Heart right ventricle (tissue), 16 donors: ENCODE data around the gene KNSTRN. TPM values are rescaled to one million over a fixed set of nuclear protein-coding genes. Genes with fewer than 3 reads are reported as not detected.

Source experiments
- ATAC-seq, 8 donors: fragments of 200-7000 bp; cut with Tn5 transposase; one replicate each; pipeline ENCODE4 v1.9.1; 2020; ENCODE audit warnings: mild to moderate bottlenecking in 8 of 8, moderate library complexity in 8 of 8, moderate number of reproducible peaks in 1 of 8
- DNase-seq, 2 donors: peaks; one replicate each; pipeline ENCODE4 v3.0.0-alpha.2; 2020
- H3K27ac ChIP-seq, 10 donors: fragments of 200-600 bp; sonication (generic) in 2 of 10; one replicate each; pipeline versions ENCODE4 v1.5.0 to v1.8.0; 2020 to 2022; ENCODE audit warnings: mild to moderate bottlenecking in 3 of 10
- H3K27me3 ChIP-seq, 7 donors: fragments of 200-600 bp; one replicate each; pipeline ENCODE4 v1.8.0; 2021 to 2022; ENCODE audit warnings: mild to moderate bottlenecking in 2 of 7
- H3K36me3 ChIP-seq, 9 donors: fragments of 200-600 bp; sonication (generic) in 1 of 9; one replicate each; pipeline versions ENCODE4 v1.5.0 to v1.8.0; 2020 to 2022; ENCODE audit warnings: mild to moderate bottlenecking in 2 of 9
- H3K4me1 ChIP-seq, 9 donors: fragments of 200-600 bp; sonication (generic) in 1 of 9; one replicate each; pipeline versions ENCODE4 v1.5.0 to v1.8.0; 2020 to 2022; ENCODE audit warnings: mild to moderate bottlenecking in 4 of 9
- H3K4me3 ChIP-seq, 10 donors: fragments of 200-600 bp; sonication (generic) in 2 of 10; one replicate each; pipeline versions ENCODE4 v1.5.0 to v1.8.0; 2020 to 2022; ENCODE audit warnings: mild to moderate bottlenecking in 7 of 10, moderate library complexity in 2 of 10
- H3K9me3 ChIP-seq, 11 donors: fragments of 200-600 bp in 10 of 11; sonication (generic) in 2 of 11; one replicate each; pipeline versions ENCODE4 v1.5.0 to v1.8.0; 2013 to 2022; ENCODE audit warnings: mild to moderate bottlenecking in 2 of 11, control low read depth in 1 of 11, moderate library complexity in 1 of 11
- CTCF ChIP-seq, 9 donors: fragments of 200-600 bp; sonication (generic) in 2 of 9; IDR thresholded peaks; one replicate each; pipeline versions ENCODE4 v1.5.0 to v1.8.0; 2021 to 2022; ENCODE audit warnings: antibody characterized with exemption in 9 of 9, mild to moderate bottlenecking in 5 of 9, moderate library complexity in 1 of 9
- WGBS, 2 donors: extraction: QIAGEN DNeasy Blood & Tissue Kit; methylation state at CpG; one replicate each; pipeline ENCODE4 v1.1.7; 2013; ENCODE audit warnings: inconsistent platforms in 1 of 2; 5-methylcytosine and 5-hydroxymethylcytosine counted together
- intact Hi-C, 10 donors: fragments of 100-400 bp; cut with DNase I; formaldehyde crosslinking; loops; one replicate each; pipeline versions ENCODE4 v1.11.1 to v1.14.2; 2022
- polyA plus RNA-seq, 2 donors: library from polyadenylated mRNA; stranded (reverse); fragments of 200-250 nt; gene quantifications; one replicate each; pipeline ENCODE4 v1.2.3, GENCODE V29; 2013
- total RNA-seq, 10 donors: library from RNA; stranded (reverse); fragmentation: NEBNext Ultra II Directional in 3 of 10; extraction: Animal tissue kit (Norgen Biotek cat#: 25700) in 3 of 10; gene quantifications; one replicate each; pipeline versions ENCODE4 v1.2.1 to v1.2.4, GENCODE V29; 2021 to 2023
- donor health status: Arrhythmogenic right ventricular cardiomyopathy.
- donor health status: ischemic (EF 13 %, LVEDD 7.1; RV severe dilation, severe dysfunction).
- donor health status: healthy with polysubstance abuse.
- donor health status: DM: no; HTN: yes; CAD: no.
- donor health status: DM: no; HTN: no; CAD: no.
- donor health status: ischemic (EF 25% LVEDD 6.9; RV normal size, moderate dysfunction).
- donor health status: ischemic (EF 25% LVEDD 5.7; RV mildly dilated, moderate dysfunction).
- donor health status: healthy.
- donor health status: DM: yes; HTN: yes; CAD: no.
- donor health status: Ischemic cardiomyopathy.
- donor health status: ischemic (EF 35%, LVEDD 5.7; RV mildly dilated, moderate dysfunction).
- donor health status: nonischemic (EF 11% LVEDD 7.7; RV severe dilation, severe dysfunction).
- donor health status: DM: yes; HTN: yes; CAD: no.
- donor health status: PGD.
- donor health status: ischemic (EF 29% LVEDD 5.4; RV normal size, mild dysfunction).
- donor health status: nonischemic (EF 23%, LVEDD 6.1; RV moderate dilation, normal function).

The KNSTRN gene
- total and polyA plus RNA-seq, 12 donors: 5.3 to 16.0 (median 8.3) TPM

GRCh38 chr15:40346579-40347558 lies 35.7 kb upstream of the KNSTRN start:
- no peak for TF ChIP-seq CTCF (IDR thresholded peaks at IDR 0.05)
- Histone ChIP-seq H3K36me3 (no peaks in the 10 kb centered on the region), H3K9me3 (no peaks in the 10 kb centered on the region), H3K4me3 (no peak overlapping the region), H3K27me3 (no peaks in the 10 kb centered on the region), H3K4me1 (peaks cover 3 to 42% (median 28%) of the 10 kb centered on the region in 9 donors), H3K27ac (no peak overlapping the region)
- no peak for ATAC-seq
- DNase-seq: no peak
- WGBS, 2 donors: 85 to 87% methylated on average over 15 of the region's 15 CpGs
- intact Hi-C loops: loop anchor here in 1 of 10 donors (5.0 kb wide), 1 partner anchor 75 kb away; no protein-coding TSS in a partner anchor

GRCh38 chr15:40347559-40348473 lies 34.7 kb upstream of the KNSTRN start:
- Histone ChIP-seq H3K36me3 (no peaks in the 10 kb centered on the region), H3K4me3 (no peak overlapping the region), H3K4me1 (peaks cover 3 to 32% (median 20%) of the 10 kb centered on the region in 9 donors), H3K9me3 (no peaks in the 10 kb centered on the region), H3K27ac (no peak overlapping the region), H3K27me3 (no peaks in the 10 kb centered on the region)
- DNase-seq: no peak
- ATAC-seq: no peak
- intact Hi-C loops: loop anchor here in 1 of 10 donors (5.0 kb wide), 1 partner anchor 74 kb away; no protein-coding TSS in a partner anchor
- 87 to 92% methylated on average over 11 of the region's 11 CpGs for WGBS, 2 donors
- no peak for TF ChIP-seq CTCF (IDR thresholded peaks at IDR 0.05)

- Histone ChIP-seq H3K36me3 (no peaks in the 10 kb centered on the region), H3K4me3 (no peak overlapping the region), H3K9me3 (no peaks in the 10 kb centered on the region), H3K4me1 (peaks cover 3 to 26% (median 15%) of the 10 kb centered on the region in 9 donors), H3K27ac (no peak overlapping the region), H3K27me3 (no peaks in the 10 kb centered on the region)
- 77 to 78% methylated on average over 5 of the region's 5 CpGs for WGBS, 2 donors
- TF ChIP-seq CTCF (IDR thresholded peaks at IDR 0.05): no peak
- ATAC-seq (peak in 4 of 8 donors; percentile 29 to 48 (median 32)), DNase-seq (no peak)
- intact Hi-C loops: loop anchor here in 1 of 10 donors (5.0 kb wide), 1 partner anchor 74 kb away; no protein-coding TSS in a partner anchor
Observed at GRCh38 chr15:40348474-40348870, 34.0 kb upstream of the KNSTRN start.

GRCh38 chr15:40349163-40349562 lies 33.4 kb upstream of the KNSTRN start:
- intact Hi-C loops: loop anchor here in 1 of 10 donors (5.0 kb wide), 1 partner anchor 73 kb away; no protein-coding TSS in a partner anchor
- H3K9me3 ChIP-seq: no peaks in the 10 kb centered on the region
- TF ChIP-seq CTCF (IDR thresholded peaks at IDR 0.05): no peak
- H3K36me3 ChIP-seq: no peaks in the 10 kb centered on the region
- 91 to 96% methylated on average over 5 of the region's 5 CpGs for WGBS, 2 donors
- no peaks in the 10 kb centered on the region for H3K27me3 ChIP-seq
- H3K4me3 ChIP-seq: no peak overlapping the region
- ATAC-seq: no peak
- peaks cover 3 to 25% (median 11%) of the 10 kb centered on the region in 9 donors for H3K4me1 ChIP-seq
- no peak overlapping the region for H3K27ac ChIP-seq
- no peak for DNase-seq
